Glomerular visceral epithelial cell (primary cell): ENCODE data around the gene ATP9A.
"Not testable (repeated sequence)": the region's sequence is repeated elsewhere in the genome, so short reads cannot be mapped to it uniquely, and the experiment has no call there.

Source experiments
- DNase-seq: peaks from one replicate; pipeline ENCODE4 v3.0.0-alpha.2; 2016; ENCODE audit errors: extremely low spot score

Gene ATP9A

DNA sequence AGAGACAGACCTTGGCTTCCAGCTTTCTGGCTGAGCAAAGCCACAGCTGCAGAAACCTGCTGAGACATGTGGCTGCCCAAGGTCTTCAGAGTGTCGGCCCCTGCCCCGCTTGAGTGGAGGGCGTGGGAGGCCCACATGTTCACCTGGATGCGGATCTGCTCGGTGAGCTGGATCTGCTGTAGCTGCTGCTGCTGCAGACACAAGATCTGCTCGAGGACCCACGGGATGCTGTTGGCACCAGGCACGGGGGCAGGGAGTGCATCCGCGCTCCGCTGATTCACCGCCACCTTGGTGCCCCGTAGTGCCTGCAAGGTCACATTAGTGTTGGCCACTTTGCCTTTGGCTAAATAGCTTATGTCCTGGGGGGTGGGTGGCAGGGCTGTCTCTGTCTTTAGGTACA is 23.4 kb upstream of the ATP9A start:
- DNase-seq = no peak

DNA sequence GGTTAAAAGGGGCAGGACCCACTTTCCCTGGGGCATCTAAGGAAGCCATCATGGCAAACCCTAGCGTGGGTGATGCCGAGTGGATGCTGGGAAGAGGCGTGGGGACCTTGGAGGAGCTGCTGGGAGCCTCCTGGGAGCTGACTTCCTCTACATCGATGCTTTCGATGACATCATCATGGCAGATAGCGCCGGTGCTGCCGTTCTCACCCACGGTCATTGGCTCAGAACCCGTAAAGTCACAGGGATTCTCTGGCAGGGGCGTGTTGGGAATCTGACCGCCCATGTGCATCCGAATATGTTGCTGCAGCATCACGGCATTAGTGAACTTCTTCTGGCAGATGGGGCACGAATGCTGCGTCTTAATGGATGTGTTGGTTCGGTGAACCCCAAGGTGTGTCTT is 22.1 kb upstream of the ATP9A start:
- no peak for DNase-seq

DNA sequence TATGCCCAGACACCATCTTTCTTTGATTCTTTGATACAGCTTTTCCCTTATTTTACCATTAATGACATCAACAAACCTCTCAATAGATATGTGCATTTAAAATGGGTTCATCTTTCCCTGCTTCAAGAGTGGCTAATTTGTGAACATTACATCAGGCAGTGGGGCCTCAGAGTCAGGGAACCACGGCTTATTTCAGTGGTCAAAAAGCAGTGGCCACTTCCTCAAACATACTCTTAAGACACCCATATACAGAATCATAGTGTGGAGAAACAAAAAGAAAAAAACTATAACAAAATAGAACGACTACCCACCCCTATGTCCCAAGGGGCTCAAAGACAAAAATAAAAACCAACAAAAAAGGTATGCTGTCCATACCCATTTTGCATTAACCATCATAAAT is 21.2 kb upstream of the ATP9A start:
- no peak for DNase-seq

DNA sequence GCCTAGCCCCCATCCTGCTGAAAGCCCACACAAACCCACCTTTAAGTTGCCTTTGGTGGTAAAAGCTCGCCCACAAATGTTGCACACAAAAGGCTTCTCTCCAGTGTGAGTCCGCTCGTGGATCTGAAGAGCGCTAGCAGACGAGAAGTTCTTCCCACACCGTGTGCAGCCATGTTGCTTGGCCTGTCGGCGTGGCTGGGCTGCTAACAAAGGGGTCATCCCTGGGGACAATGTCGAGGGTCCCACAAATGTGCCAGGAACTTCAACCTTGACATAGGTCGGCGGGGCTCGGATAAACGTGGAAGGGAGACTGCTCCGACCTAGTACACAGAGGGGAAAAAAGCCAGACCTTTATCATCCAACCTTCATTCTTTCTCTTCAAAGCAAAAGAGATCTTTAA is 20.6 kb upstream of the ATP9A start:
- no peak for DNase-seq

DNA sequence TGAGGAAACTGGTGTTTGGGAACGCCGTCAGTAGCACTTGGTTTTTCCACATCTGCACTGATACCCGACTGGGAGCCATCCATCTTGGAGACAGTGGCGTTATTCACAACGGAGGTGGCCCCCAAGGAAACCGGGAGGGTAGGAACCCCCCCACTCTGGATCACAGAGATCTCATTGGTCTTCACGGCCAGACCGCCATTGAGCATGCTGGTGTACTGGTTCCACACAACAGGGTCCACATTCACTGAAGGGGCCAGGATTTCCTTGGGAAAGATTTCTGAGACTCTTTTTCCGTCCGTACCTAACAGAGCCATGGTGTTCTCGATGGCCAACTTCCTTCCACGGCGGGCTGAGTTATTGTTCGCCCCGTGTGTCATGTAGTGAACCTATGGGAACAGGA is 16.1 kb upstream of the ATP9A start:
- no peak for DNase-seq

DNA sequence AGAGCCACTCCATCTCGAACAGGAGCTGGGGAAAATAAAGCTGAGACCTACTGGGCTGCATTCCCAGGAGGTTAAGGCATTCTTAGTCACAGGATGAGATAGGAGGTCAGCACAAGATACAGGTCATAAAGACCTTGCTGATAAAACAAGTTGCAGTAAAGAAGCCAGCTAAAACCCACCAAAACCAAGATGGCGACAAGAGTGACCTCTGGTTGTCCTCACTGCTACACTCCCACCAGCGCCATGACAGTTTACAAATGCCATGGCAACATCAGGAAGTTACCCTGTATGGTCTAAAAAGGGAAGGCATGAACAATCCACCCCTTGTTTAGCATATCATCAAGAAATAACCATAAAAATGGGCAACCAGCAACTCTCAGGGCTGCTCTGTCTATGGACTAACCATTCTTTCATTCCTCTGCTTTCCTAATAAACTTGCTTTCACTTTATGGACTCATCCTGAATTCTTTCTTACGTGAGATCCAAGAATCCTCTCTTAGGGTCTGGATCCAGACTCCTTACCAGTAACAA is 10.1 kb upstream of the ATP9A start:
- not testable (repeated sequence) for DNase-seq

DNA sequence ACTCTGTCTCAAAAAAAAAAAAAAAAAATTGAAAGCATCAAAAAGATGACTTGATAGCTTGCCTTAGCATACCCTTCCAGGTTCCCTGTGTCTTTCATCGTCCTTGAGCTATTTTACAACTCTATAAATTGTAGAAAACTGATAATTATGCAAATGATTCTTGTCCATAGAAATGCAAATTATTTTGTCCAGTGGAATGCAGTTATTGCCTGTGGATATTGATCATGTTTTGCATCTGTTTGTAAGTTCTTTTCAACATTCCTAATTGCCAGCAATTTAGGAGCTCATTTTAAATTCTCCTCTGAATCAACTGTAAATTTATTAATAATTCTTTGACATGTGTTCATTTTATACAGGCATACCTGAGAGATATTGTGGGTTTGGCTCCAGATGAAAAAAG is 7.1 kb upstream of the ATP9A start:
- no peak for DNase-seq

DNA sequence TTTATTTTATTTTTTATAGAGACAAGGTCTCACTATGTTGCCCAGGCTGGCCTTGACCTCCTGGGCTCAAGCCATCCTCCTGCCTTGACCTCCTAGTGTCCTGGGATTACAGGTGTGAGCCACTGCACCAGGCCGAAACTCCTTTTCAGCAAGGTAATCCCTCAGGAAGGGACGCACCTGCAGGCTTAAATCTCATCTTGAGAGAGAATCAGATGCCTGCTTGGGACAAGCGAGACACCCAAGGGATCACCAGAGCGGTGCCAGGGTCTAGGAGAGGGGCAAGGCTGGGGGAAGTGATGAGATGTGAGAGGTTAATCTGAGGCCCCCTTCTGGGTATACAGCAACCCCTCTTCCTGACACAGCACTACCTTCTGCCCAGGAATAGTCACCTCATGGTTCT is 4.0 kb upstream of the ATP9A start:
- no peak for DNase-seq

DNA sequence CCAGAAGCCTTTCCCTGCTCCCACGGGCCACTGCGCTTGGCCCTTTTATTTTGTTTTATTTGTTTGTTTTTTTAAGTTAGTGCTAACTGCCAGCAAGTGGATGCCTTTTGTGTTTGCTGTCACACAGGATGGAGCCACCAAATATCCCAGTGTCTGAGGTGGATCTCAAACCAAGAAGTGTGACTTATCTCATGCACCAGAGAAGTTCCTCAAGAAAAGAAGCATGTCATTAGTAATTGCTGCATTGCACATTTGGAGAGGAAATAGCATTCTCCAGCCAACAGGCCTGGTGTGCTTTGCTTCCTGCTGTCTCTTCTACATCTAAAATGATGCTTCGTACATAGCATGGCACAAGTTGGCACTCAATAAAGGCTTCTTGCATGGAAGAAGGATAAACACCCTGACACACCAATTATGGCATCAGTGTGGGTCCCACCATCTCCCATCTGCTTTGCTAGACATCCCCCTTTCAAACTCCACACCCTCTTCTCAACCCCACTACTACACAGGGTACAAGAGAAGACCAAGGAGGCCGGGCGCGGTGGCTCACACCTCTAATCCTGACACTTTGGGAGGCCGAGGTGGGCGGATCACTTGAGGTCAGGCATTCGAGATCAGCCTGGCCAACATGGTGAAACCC is 1.9 kb upstream of the ATP9A start:
- no peak for DNase-seq

DNA sequence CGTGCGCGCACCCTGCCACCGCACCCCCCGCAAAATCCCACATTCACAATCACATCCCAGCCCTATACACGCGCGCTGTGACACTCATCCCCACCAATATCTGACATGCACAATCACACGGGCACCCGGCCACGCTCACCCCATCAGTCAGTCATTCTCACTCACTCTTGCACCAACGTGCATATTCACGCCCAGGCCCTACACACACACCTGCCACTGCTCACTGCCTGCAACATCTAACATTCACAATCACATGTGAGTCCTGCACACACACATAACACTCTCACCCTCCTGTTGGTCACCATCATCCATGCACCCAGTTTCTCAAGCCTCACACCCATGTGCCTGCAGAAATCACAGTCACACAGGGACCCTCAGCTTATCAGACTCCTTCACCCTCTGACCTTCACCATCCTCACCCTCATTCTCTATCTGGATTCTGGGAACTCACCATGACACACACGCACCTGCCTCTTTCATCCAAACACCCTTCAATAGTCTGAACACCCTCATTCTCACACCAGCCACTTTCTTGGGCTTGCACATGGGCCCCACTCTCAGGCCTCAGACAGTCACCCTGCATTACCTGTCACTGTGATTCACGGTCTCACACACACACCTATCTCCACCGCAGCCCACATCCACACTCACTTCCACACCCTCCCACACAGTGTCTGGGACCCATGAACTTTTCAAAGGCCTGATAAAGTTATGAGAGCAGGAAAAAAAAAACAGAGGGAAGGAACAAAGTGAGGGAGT is 748 bp upstream of the ATP9A start:
- DNase-seq = no peak

DNA sequence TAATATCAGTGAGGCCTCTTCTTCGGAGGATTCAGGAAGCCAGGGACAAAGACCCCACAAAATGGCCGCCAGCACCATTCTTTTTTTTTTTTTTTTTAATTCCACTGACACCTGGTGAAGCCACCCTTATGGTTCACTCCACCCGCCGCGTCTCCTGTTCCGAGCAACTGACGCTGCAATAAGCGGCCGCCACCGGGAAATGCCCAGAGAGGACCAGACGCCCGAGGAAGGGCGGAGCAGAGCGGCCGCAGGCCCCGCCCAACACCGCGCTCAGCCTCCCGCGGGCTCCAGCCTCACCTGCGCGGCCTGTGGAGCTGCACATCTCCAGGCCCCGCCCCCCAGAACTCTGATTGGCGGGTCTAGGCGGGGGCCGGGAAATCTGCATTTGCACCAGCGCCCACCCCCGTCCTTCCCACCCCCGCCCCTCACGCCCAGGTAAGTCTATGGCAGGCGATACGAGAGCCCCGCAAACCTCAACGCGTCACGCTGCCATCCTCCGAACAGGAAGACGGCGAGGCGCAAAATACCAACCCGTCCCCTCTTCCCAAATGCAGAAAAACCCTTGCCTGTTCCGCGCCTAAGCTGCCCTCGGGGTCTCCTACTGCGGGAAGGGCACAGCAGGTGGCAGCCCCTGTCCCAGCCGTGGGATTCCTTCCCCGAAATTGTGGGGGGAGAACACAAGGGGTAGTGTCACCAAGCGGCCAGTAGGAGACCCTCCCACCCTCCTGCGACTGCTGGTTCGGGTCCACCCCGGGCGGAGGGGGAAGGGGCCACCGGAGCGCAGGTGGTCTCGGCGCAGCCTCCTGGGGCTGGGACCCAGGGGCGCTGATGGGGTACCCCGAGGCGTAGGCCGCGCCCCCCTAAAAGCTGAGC is 960 bp downstream of the ATP9A start:
- peak; percentile 77 for DNase-seq

DNA sequence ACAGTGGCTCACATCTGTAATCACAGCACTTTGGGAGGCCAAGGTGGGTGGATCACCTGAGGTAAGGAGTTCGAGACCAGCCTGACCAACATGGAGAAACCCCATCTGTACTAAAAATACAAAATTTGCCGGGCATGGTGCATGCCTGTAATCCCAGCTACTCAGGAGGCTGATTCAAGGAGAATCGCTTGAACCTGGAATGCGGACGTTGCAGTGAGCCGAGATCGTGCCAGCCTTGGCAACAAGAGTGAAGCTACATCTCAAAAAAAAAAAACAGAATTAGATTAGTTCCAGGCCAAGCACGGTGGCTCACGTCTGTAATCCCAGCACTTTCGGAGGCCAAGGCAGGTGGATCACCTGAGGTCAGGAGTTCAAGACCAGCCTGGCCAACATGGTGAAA is 2.8 kb downstream of the ATP9A start:
- not testable (repeated sequence) for DNase-seq

DNA sequence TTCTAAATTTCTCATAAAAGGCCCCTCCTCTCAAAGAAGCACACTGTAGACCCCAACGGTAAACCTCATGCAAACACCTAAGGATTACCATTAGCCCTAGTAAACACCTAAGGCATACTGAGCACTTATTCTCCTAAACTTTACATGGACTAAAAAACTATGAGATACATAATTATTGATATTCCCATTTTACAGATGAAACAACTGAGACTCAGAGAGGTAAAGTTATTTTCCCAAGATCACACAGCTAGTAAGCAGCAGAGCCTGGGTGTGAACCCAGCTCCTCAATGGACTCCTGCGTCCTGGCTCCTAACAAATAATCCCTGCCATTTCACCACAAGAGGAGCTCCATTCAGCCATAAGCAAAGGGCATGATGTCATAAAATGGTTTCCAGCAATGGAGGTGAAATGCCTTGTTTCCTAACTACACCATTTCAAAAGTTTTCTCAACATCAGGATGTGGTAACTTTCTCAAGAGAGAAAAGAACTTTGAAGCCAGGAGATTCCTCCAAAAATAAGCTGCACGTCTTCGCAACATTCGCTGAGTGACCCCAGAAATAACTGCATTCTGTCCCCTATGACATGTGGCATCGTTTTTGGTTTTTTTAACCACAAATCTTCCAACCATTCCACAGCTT is 4.1 kb downstream of the ATP9A start:
- DNase-seq = no peak

DNA sequence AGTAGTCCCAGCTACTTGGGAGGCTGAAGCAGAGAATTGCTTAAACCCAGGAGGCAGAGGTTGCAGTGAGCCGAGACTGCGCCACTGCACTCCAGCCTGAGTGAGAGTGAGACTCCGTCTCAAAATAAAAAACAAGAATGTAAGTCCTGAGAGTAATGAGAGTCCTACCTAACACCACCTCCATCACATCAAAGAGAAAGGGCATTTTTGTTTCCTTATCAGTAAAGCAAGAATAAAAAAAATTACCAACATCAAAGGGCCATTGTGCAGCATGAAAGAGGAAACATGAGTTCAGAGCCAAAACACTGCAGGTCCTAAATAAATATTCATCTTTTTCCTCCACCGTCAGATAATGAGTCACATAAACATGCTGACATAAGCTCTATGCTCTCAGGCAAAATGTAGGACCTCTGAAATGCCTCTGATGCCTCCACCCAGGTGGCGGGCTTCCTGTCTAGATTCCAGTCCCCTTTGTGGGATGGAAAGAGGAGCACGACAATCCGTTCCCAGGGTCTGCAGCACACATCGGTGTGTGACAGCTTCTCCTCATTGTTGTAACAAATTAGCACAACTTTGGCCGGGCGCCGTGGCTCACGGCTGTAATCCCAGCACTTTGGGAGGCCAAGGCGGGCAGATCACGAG is 7.2 kb downstream of the ATP9A start:
- no peak for DNase-seq

DNA sequence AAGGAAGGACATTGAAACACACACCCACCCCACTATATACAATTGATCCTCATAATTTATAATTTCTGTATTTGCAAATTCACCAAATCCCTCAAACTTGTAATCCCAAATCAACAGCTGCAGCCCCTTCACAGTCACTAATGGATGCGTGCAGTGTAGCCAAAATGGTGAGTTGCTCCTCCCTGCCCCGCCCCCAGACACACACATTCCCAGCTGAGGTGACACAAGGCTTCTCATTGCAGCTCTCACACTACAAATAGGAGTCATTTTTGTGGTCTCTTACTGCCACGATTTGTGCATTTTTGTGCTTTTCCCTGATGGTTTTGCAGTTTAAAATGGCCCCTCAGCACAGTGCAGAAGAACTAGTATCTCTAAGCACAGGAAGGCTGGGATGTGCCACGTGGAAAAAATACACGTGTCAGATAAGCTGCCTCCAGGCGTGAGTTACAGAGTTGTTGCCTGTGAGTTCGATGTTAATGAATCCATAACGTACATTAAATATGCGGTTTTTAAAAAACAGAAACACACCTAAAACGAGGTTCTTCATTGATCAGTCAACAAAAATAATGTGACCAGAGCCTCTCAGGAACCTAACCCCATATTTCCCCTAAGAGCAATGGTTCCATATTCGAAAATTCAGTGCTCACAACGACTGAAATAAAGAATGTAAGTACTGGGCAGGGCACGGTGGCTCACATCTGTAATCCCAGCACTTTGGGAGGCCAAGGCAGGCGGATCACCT is 8.2 kb downstream of the ATP9A start:
- DNase-seq = no peak

DNA sequence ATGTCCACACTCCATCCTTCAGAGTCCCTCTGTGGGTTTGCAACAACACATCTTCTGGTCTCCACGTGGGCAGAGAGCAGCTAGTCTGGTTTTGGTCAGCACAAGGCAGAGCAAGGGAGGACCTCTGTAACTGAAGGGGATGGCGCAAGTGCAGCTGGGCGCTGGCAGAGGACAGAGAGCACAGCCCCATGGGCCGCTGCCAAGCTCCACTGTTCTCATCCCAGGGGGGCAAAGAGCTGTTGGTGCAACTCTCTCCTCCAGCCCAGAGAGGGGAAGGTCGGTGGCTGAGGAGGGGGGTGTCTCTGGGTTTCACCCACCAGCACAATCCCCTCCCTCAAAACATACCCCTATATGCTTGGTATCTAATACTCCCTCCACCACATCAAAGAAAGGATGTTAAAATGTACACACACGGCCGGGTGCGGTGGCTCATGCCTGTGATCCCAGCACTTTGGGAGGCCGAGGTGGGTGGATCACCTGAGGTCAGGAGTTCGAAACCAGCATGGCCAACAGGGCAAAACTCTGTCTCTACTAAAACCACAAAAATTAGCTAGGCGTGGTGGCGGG is 9.1 kb downstream of the ATP9A start:
- no peak for DNase-seq

DNA sequence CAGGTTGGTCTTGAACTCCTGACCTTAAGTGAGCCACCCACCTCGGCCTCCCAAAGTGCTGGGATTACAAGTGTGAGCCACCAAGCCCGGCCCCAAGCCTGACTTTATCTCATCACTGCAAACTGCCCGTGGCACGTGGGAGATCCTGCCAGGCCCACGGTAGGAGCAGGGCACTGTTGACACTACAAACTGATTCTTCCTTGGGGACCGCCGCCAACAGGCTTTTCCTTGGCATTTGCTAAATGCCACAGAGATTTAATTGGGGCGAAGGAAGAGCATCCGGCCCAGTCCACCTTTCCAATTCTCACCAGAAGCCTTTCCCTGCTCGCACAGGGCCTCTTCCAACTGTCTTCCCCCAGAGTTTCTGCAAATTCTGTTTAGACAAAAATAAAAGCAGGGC is 11.0 kb downstream of the ATP9A start:
- no peak for DNase-seq

DNA sequence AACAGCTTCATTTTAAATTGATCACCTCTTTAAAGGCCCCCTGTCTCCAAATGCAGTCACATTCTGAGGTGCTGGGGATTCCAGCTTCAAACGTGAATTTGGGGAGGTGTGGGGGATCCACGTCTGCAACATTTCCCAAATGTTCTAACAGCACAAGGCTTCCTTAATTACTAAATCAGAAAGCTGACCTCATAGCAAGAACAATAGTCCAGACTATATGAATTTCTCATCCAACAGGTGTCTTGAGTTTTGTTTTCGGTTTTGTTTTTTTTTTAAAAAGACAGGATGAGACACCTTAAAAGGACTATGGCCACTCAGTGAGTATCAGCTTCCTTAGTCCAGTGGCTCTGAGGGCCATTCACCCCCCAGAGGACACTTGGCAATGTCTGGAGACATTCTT is 11.5 kb downstream of the ATP9A start:
- DNase-seq = no peak

DNA sequence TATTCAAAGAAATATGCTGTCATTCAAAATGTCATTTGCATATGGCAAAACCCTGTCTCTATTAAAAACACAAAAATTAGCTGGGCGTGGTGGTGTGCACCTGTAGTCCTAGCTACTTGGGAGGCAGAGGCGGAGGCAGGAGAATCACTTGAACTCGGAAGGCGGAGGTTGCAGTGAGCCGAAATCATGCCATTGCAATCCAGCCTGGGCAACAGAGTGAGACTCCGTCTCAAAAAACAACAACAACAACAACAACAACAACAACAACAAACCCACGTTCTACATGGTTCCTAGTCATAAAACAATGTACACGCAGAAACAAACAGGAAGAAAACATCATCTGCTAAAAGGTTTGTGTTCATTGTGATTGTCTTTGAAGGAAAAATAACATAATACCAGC is 15.0 kb downstream of the ATP9A start:
- not testable (repeated sequence) for DNase-seq

DNA sequence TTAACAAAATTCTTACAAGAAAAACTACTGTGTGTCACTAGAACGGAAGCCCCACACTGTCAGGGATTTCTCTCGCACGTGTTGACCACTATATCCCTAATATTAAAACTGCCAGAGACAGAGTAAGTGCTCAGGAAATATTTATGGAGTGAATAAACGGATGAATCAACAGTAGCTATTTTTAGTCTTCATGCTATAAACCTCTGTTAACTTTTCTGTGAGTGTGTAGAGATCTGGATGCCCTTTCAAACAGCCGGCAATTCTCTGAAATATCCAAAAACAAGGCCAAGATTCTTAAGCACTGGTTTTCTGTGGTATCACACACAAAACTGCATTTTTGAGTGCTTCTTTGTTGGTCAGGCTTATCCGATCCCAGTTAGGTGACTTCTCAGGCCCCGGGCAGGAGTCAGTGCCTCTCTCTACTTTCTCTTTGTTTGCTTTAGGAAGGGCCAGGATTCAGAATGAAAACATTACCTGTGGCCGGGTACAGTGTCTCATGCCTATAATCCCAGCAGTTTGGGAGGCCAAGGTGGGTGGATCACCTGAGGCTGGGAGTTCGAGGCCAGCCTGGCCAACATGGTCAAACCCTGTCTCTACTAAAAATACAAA is 15.7 kb downstream of the ATP9A start:
- peak; percentile 69 for DNase-seq
